RPMI7951 (cell line): ENCODE data around the gene GEMIN4. TPM values are rescaled to one million over a fixed set of nuclear protein-coding genes. Genes with fewer than 3 reads are reported as not detected.

Source experiments
- DNase-seq: peaks from one replicate; pipeline ENCODE4 v3.0.0-alpha.2; 2012; ENCODE audit warnings: low read depth
- total RNA-seq: library from RNA; depleted of rRNA; stranded (reverse); fragments of >200 nt; shearing (Covaris generic); gene quantifications from 2 replicates; pipeline ENCODE4 v1.2.3, GENCODE V29; 2014

Gene GEMIN4
- total RNA-seq, 1 experiment from 2014 or later, result 7.7 TPM

DNA sequence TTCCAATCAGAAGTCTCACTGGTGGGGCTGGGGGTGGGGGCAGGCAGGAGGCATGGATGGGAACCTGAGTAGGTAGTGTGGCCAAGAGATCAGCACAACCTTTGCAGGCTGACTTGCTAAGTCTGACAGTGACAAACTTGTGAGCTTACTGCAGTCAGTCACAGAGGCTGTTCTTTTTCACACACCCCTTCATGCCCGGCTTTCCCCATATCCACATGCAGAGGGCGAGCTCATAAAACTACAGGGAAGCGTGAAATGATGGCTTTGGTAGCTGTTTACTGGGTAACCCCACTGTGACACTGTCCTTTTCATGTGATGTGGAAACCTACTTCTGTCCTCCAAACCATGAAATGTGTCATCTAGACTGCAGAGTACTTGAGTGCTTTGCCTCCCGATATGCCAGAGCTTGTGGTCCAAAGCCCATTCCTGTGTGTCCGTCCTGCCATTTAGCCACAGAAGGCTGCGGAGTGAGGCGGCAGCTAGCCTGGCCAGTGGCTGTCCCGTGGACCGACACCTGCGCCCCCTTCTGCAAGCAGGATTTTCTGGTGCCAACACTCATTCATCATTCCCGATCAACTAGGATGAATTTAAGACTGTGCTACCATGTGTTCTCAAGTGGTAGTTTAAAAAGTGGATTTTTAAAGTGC, 9.8 kb downstream of the GEMIN4 start:
- no peak for DNase-seq

- DNase-seq, result no peak
These were observed 11.6 kb downstream of the GEMIN4 start for GRCh38 chr17:740240-741017.

DNA sequence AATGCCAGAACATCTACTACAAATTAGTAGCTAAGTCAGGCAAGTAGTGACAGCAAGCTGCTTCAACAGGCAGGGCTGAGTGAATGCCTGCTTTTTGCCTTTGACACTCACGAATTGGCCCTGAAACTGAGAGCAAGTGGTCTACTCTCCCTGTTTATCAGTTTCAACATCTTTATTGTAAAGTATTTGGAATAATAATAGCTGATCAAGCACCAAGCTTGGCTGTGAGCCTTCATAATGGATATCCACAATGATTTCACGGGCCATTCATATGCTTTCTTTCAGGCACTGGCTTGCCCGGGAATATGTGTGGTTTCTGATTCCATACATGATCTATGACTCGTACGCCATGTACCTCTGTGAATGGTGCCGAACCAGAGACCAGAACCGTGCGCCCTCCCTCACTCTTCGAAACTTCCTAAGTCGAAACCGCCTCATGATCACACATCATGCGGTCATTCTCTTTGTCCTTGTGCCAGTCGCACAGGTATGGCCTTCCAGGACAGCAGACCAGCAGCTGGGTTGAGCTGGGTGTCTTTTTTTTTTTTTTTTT, 14.4 kb downstream of the GEMIN4 start:
- no peak for DNase-seq

- no peak for DNase-seq
These were observed 18.3 kb downstream of the GEMIN4 start for GRCh38 chr17:733743-734142.

GRCh38 chr17:732902-733720, 19.0 kb downstream of the GEMIN4 start:
- DNase-seq, result peak; percentile 30

DNA sequence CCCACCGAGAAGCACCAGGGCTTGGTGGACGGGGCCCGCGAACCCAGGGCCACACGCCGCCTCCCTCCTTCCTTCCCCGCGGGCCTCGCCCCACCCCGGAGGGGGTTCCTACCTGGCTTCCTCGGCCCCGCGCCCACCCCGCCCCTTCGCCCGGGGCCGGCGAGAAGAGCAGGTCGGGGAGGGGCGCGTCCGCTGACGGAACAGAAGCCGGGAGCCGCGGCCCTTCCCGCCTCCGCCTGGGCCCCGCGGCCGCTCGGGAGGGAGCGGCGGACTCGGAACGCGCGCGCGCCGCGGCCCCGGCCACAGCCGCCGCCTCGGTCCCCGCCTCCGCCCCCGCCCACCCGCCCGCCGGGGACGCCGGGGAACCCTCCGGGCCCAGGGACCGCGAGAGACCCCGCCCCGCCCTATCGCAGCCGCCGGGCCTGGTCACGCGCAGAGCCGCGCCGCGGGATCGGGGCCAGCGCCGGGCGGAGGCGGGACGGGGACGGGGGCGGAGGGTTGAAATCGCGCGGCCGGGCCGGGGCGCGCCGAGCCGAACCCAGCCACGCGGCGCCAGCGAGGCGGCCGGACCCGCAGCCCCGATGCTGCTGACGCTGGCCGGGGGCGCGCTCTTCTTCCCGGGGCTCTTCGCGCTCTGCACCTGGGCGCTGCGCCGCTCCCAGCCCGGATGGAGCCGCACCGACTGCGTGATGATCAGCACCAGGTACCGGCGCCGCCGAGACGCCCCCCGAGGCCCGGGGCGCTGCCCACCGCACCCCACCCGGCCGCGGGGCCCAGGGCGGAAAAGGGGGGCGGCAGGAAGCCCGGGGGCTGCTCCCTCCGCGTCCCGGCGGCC, 19.8 kb downstream of the GEMIN4 start, which contains the start of gene TLCD3A:
TSS of gene TLCD3A (plus strand) at position 530 of the 835 bp plus-strand sequence. CDS start at position 582, 52 bp downstream.
- peak; percentile 54 for DNase-seq

GRCh38 chr17:731644-732066, 20.4 kb downstream of the GEMIN4 start:
- no peak for DNase-seq

GRCh38 chr17:728911-729310, 23.2 kb downstream of the GEMIN4 start:
- DNase-seq, result no peak

DNA sequence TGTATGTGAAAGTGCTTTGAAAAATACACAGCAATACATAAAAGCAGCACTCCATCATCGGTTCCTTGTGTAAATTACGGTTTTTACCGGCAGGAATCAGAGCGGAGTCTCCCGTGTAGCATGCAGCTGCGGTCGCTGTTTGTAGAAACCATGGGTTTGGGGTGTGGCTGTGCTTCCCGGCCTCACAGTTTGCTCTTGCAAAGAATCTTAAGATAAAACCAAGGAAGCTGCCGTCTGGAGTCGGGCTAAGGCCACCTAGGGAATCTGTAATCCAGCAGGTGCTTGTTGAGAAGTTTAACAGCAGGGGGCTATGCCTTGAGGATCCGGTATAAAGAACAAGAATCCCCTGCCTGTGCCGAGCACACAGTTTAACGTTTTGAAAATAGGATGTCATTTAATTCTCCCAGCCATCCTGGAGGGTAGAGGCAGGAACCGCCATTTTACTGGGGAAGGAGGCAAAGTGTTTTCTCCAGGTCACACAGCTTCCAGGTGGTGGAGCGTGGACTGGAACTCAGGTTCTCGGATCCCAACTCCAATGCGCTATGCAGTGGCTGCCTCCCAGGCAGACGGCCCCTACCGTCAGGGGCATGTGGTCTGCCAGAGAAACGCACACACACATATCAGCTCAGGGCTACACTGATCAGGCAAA, 25.7 kb downstream of the GEMIN4 start:
- no peak for DNase-seq

DNA sequence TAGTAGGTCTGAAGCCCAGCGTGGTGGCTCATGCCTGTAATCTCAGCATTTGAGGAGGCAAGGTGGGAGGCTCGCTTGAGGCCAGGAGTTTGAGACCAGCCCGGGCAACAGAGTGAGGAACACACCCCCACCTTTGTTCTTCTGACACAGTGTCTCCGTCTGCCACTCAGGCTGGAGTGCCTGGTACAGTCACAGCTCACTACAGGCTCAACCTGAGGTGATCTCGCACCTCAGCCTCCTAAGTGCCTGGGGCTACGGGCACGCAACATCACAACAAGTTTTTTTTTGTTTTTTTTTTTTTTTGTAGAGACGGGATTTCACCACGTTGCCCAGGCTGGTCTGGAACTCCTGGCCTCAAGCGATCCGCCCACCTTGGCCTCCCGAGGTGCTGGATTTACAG, 26.3 kb downstream of the GEMIN4 start:
- DNase-seq, result no peak

- no peak for DNase-seq
These were observed 27.0 kb downstream of the GEMIN4 start for GRCh38 chr17:725084-725483.

- no peak for DNase-seq
These were observed 30.5 kb downstream of the GEMIN4 start for GRCh38 chr17:721540-721937.

- DNase-seq, result no peak
These were observed 31.1 kb downstream of the GEMIN4 start for GRCh38 chr17:720706-721539.

DNA sequence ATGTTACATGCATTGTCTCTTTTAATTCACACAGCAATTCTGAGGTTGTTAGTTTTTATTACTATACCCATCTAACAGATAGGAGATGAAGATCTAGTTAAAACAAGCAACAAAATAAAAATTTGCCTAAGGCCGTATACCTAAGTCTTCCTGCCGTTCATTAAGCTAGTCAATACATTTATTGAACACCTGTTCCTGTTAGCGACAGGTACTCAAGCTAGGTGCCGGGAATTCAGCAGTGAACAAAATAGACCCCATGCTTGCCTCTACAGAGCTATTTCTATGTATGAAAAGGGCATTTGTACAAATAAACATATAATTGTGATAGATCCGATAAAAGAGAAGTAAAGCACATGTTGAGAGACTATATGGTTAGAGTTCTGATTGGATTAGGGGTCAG, 34.0 kb downstream of the GEMIN4 start:
- DNase-seq, result no peak

- DNase-seq, result no peak
These were observed 43.9 kb downstream of the GEMIN4 start for GRCh38 chr17:708132-708531.

GRCh38 chr17:705863-706262, 46.2 kb downstream of the GEMIN4 start:
- DNase-seq, result no peak

DNA sequence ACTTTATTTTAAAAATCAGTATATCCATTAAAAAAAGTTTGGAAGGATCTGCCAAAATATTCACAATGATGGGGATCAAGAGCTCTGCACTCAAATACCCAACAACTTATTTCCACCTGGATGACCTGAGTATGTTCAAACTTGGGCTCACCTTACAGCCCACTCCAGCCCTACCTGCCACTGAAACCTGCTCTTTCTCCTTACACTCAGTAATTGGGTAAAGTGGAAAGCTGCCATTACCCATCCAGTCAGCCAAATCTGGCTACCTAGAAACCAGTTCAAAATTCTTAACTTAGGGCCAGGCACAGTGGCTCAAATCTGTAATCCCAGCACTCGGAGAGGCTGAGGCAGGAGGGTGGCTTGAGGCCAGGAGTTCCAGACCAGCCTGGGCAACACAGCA, 47.1 kb downstream of the GEMIN4 start:
- DNase-seq, result no peak

DNA sequence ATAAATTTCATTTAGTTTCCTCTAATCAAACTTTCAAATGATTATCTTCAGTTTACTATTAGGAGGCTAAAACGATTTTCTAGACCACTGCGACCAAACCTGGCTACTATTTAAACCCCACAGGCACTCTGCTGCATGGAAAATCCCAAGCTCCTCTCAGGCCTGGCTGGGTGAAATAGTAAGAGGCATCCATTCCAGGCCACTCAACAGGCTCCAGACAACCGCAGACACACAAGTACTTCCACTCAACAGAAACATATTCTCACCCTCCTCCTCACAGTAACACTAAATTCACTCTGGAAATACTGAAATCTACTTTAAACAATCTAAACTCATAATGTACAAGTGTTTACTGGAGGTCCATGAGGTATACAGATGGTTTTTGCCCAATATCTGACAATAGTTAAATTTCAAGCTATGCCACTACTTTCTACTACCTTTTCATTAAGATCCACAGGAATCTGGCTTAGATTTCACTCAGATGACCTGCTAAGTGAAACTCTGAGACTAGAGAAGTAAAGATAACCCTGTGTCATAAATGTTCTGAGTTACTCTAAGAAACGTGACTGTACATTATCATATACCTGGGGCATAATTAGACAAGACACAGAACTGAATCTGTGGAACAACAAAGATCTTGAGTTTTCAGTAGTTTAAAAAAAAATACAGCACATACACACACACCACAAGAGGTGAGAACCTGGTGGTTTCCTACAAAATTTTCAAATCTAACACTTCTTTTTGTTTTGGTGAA, 47.8 kb downstream of the GEMIN4 start:
- DNase-seq, result no peak
